Vagina (tissue), 2 donors: ENCODE data around the gene QRFP.

Experiments used
- CTCF ChIP-seq, 3 experiments: fragments of 450-650 bp in 2 of 3; fragments of 200-600 bp in 1 of 3; sonication (generic) in 1 of 3; IDR thresholded peaks; one replicate each; pipeline ENCODE4 v1.5.1; 2017 to 2019; ENCODE audit warnings: antibody characterized with exemption in 3 of 3, mild to moderate bottlenecking in 2 of 3, moderate library complexity in 2 of 3
- POLR2A ChIP-seq, 2 donors: fragments of 450-650 bp; IDR thresholded peaks; one replicate each; pipeline ENCODE4 v1.6.1; 2017; ENCODE audit warnings: antibody characterized with exemption in 2 of 2, mild to moderate bottlenecking in 2 of 2, moderate library complexity in 2 of 2

- TF ChIP-seq CTCF (IDR thresholded peaks at IDR 0.05), result no peak
- TF ChIP-seq POLR2A (IDR thresholded peaks at IDR 0.05), result no peak
These were observed 23.6 kb upstream of the QRFP start for GRCh38 chr9:130920233-130920632.
